ENCODE results near the gene RGS16.

The RGS16 gene

GRCh38 chr1:182570611-182570970, 33.6 kb downstream of the RGS16 start:
- DNase-seq, result no peak

GRCh38 chr1:182569939-182570610, 34.1 kb downstream of the RGS16 start:
- DNase-seq, result no peak

GRCh38 chr1:182568647-182569284, 35.4 kb downstream of the RGS16 start:
- DNase-seq, result no peak

DNA sequence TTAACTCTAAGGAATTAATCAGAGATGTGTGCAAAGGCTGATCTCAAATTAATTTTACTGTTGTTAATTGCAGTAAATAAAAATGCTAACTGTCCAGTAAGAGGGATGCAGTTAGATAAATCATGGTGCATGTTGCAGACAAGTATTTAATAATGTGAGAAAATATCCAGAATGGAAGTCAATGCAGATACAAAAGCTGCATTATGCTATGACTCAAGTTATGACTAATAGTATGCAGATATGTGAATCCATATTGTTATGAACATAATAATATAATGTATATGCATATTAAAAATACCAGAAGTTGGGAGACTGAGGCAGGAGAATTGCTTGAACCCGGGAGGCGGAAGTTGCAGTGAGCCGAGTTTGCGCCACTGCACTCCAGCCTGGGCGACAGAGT, 36.6 kb downstream of the RGS16 start:
- no peak for DNase-seq

DNA sequence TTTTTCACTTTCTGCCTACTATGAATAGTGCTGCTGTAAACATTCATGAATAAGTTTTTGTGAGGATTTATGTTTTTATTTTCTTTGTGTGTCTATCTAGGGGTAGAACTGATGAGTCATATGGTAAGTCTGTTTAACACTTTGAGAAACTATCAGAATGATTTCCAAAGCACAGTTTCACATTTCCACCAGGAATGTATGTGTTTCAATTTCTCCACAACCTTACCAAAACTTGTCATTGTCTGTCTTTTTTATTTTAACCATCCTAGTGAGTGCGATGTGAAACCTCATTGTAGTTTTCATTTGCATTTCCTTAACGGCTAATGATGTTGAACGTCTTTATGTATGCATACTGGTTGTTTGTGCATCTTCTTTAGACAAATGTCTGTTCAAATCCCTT, 38.7 kb downstream of the RGS16 start:
- DNase-seq, result no peak

DNA sequence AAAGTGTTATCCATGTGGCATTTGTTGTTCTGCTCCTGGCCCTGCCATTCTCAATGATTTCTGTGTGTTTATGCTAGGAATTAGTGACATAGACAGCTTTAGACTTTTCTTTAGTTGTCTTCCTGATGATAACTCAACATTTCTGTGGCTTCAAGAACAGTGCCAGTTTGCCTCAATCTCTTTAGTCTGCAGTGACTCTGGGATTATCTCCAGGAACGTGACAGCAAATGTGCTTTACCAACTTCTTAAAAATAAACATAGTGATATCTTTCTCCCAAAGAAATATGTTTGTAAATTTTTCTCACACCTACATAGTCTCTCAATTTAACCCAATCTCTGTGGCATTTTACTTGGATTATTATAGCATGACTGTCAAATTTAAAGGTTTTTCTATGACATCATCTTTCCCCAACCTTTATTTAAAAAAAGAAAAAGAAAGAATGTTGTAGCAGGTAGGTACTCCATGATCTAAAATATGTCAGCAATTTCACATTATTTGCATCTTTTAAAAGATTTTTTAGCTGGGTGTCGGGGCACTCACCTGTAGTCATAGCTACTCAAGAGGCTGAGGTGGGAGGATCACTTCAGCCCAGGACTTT, 39.7 kb downstream of the RGS16 start:
- DNase-seq, result no peak

DNA sequence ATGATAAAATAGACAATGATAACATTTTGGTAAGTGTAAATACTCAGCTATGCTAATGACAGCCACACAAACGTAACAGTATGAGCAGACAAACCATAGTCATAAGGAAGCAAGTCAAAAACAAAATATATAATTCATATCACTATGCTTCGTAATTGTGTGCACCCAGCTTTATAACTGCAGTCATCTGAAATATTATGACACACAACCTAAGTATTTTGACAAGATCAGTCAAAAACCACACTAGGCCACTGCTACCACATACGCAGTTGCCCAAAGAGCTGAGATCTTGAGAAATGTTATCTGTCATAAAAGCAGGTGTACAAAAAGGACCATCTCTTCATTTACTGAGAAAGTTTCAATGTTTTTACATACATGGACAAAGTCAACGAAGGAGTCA, 41.1 kb downstream of the RGS16 start:
- DNase-seq, result no peak

DNA sequence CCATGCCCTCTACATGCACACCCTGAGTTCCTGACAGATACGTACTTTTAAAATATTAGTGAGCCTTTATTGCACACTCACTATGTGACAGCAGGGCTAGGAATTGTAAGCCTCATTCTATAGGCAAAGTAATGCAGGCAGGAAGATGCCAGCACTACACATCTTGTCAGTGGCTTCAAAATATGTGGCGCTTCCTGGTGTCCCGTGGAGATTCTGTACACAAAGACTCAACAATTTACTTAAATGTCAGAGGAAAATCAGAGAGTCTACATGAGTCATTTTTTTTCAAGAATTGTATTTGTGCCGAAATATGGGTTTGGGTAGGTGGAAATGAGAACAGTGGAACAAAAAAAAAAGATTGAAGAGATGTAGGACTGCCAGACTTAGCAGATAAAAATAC, 42.7 kb downstream of the RGS16 start:
- no peak for DNase-seq

DNA sequence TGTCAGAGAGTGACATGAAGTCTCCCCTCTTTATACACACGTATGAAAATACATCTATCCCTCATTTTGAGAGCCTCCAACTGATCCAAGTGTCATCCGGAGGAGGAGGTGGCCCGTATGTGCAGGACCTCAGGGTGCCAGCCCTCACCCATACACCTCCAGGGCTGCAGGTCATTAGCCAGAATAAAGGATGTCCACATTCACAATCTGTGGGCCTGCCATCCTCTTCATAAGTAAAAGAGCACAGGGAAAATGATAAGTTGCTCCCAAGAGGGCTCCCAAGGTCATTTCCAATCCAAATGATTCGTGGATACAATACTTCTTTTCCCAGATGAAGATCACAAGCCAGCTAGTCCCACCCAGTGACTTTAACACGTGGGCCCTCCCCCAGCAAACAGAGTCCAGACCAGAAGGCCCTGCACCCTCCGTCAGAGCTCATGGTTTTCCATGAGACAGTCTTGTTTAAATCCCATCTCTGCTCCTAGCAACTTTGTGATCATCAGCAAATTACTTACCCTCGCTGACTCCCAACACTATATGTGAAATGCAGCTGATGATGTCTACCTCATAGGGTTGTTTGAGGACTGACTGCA, 43.7 kb downstream of the RGS16 start:
- DNase-seq, result no peak

DNA sequence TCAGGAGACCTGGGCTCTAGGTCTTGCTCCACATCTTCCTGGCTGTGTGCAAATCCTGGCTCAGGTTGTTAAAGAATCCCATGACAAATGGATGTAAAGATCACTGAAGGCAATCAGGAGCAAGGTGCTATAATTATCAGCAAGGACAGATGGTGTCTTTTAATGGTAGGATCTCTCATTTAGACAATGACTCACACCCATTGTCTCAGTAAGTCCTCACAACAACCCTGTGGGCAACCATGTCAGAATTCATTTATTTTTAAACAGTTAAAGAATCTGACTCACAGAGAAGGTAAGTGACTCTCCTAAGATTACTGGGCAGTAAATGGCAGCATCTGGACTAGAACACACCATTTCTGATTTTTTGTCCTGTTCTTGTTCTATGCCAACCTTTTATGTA, 47.9 kb downstream of the RGS16 start:
- DNase-seq, result no peak

DNA sequence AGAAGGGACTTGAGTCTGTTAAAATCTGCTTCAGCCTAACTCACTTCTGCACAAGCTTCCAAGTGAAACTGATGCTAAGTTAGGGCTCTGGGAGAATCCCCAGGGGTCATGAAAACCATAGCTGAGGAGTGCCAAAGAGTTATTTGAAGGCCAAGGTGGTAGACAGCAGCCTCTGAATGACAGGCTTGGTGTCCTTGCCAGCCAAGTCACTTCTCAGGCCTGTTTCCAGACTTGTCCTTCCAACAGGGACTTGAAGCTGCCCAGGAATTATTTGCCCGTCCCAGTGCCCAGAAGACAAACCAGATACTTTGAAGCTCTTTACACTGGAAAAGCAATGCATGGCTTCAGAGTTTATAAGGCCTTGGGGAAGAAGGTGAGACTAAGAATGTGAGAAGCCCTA, 48.7 kb downstream of the RGS16 start:
- no peak for DNase-seq

GRCh38 chr1:182552527-182552926, 51.7 kb downstream of the RGS16 start:
- no peak for DNase-seq

DNA sequence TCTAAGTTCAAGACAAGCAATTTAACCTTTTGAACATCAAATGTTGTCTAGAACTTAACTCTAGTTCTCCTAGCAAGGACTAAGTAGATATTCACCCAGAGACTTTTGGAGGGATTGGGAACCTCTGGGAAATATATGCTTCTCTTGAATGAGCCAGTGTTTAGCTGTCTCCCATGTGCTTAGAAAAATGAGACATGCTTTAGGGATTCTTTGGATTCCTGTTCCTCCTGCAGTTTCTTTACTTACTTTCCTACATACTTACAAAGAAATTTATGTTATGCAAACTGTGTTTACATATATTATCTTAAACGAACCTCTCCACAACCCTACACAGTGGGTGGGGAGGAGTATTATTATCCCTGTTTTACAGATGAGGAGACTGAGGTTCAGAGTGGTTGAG, 54.4 kb downstream of the RGS16 start:
- DNase-seq, result no peak

DNA sequence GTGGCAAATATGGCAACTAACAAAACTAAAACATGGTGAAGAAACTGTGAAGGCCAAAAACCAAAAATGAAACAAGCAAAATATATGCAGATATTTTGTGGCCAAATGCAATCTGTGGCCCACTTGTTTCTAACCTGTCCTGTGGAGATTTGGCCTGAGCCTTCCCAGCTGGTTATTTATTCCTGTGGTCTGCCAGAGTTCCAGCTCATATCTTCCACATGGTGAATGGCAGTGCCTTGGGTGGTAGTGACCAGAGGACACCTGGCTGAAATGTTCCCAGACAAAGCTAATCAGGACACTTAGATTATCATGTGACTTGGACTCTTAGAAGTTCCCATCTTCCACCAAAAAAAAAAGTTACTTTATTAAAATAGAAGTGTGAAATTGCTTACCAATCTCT, 54.8 kb downstream of the RGS16 start:
- no peak for DNase-seq
